ENCODE results near the gene FLRT1. TPM values are rescaled to one million over a fixed set of nuclear protein-coding genes. Genes with fewer than 3 reads are reported as not detected.

The FLRT1 gene
- total RNA-seq, 1 experiment from 2014 or later: 0.44 TPM

DNA sequence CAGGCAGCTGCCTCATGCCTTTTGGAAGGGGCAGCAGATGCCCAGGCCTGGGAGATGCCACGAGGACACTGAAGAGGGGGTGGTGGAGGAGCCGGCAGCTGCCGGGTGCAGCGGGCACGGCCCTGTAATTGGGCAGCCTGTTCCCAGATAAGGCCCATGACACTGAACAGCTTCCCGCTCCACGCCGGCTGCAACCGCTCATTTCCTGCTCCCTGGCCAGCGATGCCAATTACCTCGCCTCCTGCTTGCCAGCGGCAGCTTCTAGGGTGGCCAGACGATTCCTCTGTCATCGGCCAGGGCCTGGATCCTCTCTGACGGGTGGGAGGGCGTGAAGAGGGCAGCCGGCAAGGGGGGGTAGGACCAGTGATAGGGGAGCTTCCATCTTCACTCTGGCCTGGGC is 22.8 kb downstream of the FLRT1 start:
- no peak overlapping the region for H3K4me2 ChIP-seq
- H3K36me3 ChIP-seq (ENCODE audit: low read depth): no peaks in the 10 kb centered on the region
- TF ChIP-seq EZH2 (IDR thresholded peaks at IDR 0.05; ENCODE audit: low read depth): no peak
- TF ChIP-seq, protein P1, sequence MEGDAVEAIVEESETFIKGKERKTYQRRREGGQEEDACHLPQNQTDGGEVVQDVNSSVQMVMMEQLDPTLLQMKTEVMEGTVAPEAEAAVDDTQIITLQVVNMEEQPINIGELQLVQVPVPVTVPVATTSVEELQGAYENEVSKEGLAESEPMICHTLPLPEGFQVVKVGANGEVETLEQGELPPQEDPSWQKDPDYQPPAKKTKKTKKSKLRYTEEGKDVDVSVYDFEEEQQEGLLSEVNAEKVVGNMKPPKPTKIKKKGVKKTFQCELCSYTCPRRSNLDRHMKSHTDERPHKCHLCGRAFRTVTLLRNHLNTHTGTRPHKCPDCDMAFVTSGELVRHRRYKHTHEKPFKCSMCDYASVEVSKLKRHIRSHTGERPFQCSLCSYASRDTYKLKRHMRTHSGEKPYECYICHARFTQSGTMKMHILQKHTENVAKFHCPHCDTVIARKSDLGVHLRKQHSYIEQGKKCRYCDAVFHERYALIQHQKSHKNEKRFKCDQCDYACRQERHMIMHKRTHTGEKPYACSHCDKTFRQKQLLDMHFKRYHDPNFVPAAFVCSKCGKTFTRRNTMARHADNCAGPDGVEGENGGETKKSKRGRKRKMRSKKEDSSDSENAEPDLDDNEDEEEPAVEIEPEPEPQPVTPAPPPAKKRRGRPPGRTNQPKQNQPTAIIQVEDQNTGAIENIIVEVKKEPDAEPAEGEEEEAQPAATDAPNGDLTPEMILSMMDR (conservative IDR thresholded peaks at IDR 0.05): no peak
- no peaks in the 10 kb centered on the region for H3F3A ChIP-seq (ENCODE audit: insufficient read depth, low read depth)
- BruUV-seq (replicated peaks): no TSS peak
- no peaks in the 10 kb centered on the region for H3K27me3 ChIP-seq (ENCODE audit: insufficient read depth, low read depth)
- POLR2A ChIA-PET (ENCODE audit: unreplicated experiment): no interaction called here
- H3K27ac ChIP-seq: no peak overlapping the region
- H4K20me1 ChIP-seq (ENCODE audit: insufficient read depth): peaks cover 40% of the 10 kb centered on the region
- H3K9me3 ChIP-seq (ENCODE audit: insufficient read depth, low read depth): no peaks in the 10 kb centered on the region
- CTCF ChIA-PET: no interaction called here
- no peak for DNase-seq
- no peaks in the 10 kb centered on the region for H3K9me2 ChIP-seq (ENCODE audit: insufficient read depth)
- intact Hi-C loops (cut with micrococcal nuclease; ENCODE audit: unreplicated experiment): no loop called here
- H3K4me1 ChIP-seq (replicated peaks; ENCODE audit: insufficient read depth): no peaks in the 10 kb centered on the region
- H2AFZ ChIP-seq: no peak overlapping the region
- no peak overlapping the region for H3K4me3 ChIP-seq
- no peaks in the 10 kb centered on the region for H3K79me2 ChIP-seq (ENCODE audit: low read depth)

DNA sequence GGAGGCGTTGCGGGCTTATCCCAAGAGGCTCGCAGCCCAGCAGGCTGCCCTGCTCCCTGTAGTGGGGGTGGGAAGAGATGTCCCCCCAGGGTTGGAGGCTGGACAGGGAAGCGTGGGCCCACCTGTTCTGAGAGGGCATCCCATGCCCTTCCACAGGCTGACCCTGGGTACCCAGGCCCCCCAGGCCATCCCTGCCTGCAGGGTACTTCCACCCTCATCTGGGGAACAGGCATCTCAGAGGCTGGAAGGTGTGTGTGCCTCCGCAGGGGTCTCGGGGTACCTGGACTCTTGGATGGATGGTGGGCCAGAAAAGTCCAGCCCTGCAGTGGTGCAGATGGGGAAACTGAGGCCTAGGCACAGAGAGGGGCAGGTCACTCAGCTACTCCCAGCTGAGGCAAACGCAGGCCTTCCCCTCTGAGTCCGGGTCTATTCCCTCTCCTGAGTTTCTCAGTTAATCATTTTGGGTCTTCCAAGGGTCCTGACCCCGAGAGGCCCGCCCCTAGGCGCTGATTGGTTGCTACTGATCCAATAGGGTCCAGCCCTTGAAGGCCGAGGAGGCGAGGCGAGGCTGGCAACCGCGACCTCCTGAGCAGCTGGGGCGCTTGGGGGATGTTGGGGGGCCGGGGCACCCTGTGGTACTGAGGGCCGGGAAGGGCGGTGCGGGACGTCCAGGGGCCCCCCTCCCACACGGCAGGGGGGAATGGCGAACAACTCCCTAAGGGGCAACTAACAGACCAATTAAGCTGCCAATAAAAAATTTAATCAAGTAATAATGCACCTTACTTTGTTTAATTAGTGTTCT is 23.8 kb downstream of the FLRT1 start:
- Histone ChIP-seq H3K27me3 (ENCODE audit: insufficient read depth, low read depth) (no peaks in the 10 kb centered on the region), H3K27ac (no peak overlapping the region), H3K36me3 (ENCODE audit: low read depth) (no peaks in the 10 kb centered on the region), H3K4me3 (no peak overlapping the region), H3K9me3 (ENCODE audit: insufficient read depth, low read depth) (no peaks in the 10 kb centered on the region), H2AFZ (no peak overlapping the region), H3K79me2 (ENCODE audit: low read depth) (no peaks in the 10 kb centered on the region), H3K4me1 (replicated peaks; ENCODE audit: insufficient read depth) (no peaks in the 10 kb centered on the region), H3F3A (ENCODE audit: insufficient read depth, low read depth) (no peaks in the 10 kb centered on the region), H4K20me1 (ENCODE audit: insufficient read depth) (peaks cover 37% of the 10 kb centered on the region), H3K4me2 (no peak overlapping the region), H3K9me2 (ENCODE audit: insufficient read depth) (no peaks in the 10 kb centered on the region)
- no peak for TF ChIP-seq EZH2 (IDR thresholded peaks at IDR 0.05; ENCODE audit: low read depth)
- TF ChIP-seq, protein P1 (conservative IDR thresholded peaks at IDR 0.05): no peak
- BruUV-seq (replicated peaks): no TSS peak
- CTCF ChIA-PET: no interaction called here
- intact Hi-C loops (cut with micrococcal nuclease; ENCODE audit: unreplicated experiment): no loop called here
- no peak for DNase-seq
- POLR2A ChIA-PET (ENCODE audit: unreplicated experiment): no interaction called here

GRCh38 chr11:64060263-64060860 is 24.6 kb downstream of the FLRT1 start:
- no TSS peak for BruUV-seq (replicated peaks)
- no peak overlapping the region for H3K4me2 ChIP-seq

More at GRCh38 chr11:64060263-64060860, 24.6 kb downstream of the FLRT1 start:
- H2AFZ ChIP-seq: no peak overlapping the region
- intact Hi-C loops (cut with micrococcal nuclease; ENCODE audit: unreplicated experiment): no loop called here
- no peak overlapping the region for H3K4me3 ChIP-seq
- DNase-seq: no peak
- ChIA-PET CTCF (no interaction called here), POLR2A (ENCODE audit: unreplicated experiment) (interaction anchor here (0.6 kb wide), 1 partner anchor 41 kb away, joined by 4 read pairs; no protein-coding TSS in a partner anchor)
- H4K20me1 ChIP-seq (ENCODE audit: insufficient read depth): peaks cover 35% of the 10 kb centered on the region
- no peaks in the 10 kb centered on the region for H3K9me2 ChIP-seq (ENCODE audit: insufficient read depth)
- H3K9me3 ChIP-seq (ENCODE audit: insufficient read depth, low read depth): no peaks in the 10 kb centered on the region
- H3K27me3 ChIP-seq (ENCODE audit: insufficient read depth, low read depth): no peaks in the 10 kb centered on the region
- TF ChIP-seq EZH2 (IDR thresholded peaks at IDR 0.05; ENCODE audit: low read depth): no peak
- TF ChIP-seq, protein P1 (conservative IDR thresholded peaks at IDR 0.05): no peak
- no peaks in the 10 kb centered on the region for H3K36me3 ChIP-seq (ENCODE audit: low read depth)
- no peaks in the 10 kb centered on the region for H3K4me1 ChIP-seq (replicated peaks; ENCODE audit: insufficient read depth)
- no peak overlapping the region for H3K27ac ChIP-seq
- H3K79me2 ChIP-seq (ENCODE audit: low read depth): no peaks in the 10 kb centered on the region
- no peaks in the 10 kb centered on the region for H3F3A ChIP-seq (ENCODE audit: insufficient read depth, low read depth)
